ENCODE measurements around the gene FUT2.
"Not testable (repeated sequence)": the region's sequence is repeated elsewhere in the genome, so short reads cannot be mapped to it uniquely, and the experiment has no call there.

The FUT2 gene

GRCh38 chr19:48670699-48671445, 24.9 kb upstream of the FUT2 start:
- no peak for DNase-seq (ENCODE audit: low read depth in 2 of 2)

GRCh38 chr19:48671446-48671995, 24.2 kb upstream of the FUT2 start:
- DNase-seq (ENCODE audit: low read depth in 2 of 2): no peak

DNA sequence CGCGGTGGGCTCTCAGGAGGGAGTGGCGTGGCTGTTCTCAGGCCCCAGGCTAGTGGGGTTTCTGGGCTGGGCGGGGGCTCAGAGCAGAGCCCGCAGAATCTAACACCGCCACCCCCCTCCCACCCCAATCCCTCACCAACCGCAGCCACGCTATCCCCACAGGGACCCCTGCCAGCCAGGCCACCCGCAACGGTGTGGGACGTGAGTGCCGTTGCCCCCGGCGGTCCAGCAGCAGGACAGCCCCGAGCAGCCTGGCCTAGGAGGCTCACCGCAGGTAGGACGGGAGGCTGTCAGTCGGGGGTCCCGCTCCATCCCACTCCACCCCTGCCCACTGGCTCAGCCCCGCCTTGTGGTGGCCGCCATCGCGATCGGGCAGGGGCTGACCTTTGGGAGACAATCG, 22.8 kb upstream of the FUT2 start, which contains the start of gene NTN5:
Gene NTN5, minus strand, starts transcription at position 24 of the 400 bp plus-strand sequence. CDS start 2,031 bp downstream, outside the sequence.
- DNase-seq (ENCODE audit: low read depth in 2 of 2): no peak

DNA sequence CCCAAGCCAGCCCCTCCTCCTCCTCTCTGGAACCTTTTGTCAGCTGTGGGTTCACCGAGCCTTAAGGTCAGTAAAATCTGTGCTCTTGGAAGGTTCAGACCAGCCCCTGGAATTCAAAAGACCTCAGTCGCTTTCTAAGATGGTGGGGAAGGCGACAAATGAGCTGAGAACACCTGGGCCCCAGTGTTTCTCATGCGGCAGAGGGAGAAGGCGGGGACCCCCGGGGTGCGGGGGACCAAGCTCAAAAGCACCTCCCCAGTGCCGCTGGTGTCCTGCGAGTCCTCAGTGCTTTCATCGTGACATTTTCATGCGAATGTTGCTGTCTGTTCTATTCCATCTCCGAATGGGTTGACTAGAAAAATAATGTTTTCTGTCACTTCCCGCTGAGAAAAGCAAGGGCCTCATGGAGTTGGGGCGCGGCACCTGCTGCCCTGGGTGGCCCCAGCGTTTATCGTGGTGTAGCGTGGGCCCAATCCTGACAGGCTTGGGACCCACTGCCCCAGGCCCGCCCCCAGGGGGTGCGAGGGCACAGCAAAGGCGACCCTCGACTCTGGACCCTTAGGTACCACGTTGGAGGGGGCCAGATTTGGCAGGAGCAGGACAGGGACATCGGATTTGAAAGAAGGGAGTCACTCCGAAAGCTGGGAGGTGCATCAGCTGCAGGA, 22.2 kb upstream of the FUT2 start:
- DNase-seq (ENCODE audit: low read depth in 2 of 2): no peak

DNA sequence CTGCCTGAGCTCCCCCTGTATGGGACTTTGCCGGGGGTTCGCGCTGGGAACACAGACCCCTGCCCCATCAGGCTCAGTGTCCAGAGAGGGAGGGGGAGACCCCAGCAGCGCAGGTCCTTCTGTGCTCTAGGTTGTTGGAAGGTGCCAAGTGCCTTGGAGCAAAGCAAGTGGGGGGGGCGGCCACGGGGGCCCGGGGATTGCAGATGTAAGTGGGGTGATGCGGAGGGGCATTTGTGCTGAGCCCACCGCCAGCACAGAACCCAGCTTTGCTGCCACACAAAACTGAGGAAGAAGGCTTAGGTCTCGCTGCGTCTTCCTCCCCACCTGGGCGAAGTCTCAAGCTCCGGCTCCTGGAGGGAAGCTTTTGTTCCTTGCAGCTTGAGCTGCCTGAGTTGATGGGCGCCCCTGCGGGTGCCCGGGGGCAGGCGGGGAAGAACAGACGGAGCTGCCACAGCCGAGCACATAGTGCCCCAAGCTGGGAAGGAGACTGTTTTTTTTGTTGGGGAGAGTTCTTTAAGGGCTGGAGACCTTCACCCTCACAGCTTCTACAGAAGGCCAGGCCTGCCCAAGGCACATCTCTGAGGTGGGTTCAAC, 21.5 kb upstream of the FUT2 start:
- no peak for DNase-seq (ENCODE audit: low read depth in 2 of 2)

DNA sequence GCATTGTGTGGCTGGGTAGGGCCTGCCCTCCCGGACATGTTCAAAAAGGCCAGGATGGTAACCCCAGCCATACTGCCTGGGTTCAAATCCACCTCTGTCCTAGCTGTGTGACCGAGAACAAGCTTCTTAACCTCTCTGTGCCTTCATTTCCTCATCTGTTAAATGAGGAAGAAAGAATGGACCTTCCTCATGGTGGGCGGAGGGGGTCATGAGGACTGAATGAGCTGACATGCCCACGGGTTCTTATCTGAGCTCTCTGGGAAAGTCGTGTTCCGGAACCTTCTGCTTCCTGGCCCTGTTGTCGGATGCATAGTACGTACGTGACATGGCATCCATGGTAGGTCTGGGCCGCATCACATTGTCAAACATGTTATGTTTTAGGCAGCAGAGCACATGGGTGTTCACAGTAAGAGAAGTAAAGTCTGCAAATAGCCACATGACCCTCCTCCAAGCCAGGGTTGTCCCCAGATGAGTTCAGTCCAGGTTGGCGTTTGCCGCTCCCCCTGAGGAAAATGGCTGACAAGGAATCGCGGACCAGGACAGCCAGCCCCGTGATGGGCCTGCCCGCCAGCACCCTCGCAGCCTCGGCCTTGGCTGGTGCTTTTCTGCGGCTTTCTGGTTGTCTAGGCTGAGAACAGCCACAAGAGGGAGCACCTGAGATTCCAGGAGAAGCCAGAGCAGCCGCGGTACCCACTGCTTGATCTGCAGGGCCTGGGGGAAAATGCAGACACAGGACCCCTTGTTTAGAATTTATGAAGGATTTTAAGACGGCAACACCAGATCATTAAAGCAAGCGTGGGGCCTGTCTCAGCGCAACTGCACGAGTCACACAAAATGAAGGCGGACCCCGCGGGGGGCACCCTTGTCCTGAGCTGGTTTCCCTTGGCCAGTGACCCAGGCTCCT, 20.6 kb upstream of the FUT2 start:
- DNase-seq (ENCODE audit: low read depth in 2 of 2): peak; percentile 53 to 71

DNA sequence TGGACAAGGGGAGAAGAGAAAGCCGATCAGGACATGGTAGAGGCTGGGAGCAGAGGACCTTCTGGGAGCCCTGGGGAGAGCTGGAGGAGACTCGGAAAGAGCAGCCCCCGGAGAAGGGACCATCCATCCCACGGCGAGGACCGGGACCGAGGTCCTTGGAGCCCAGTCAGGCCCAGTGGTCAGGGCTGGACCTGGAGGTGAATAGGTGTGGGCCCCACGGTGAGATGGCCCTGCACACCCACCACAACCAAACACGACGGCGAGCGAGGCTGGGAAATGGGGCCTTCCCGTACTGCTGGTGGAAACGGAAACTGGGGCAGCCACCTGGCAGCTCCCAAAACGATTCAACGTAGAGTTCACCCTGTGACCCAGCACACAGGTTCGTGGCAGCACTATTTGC, 19.3 kb upstream of the FUT2 start:
- no peak for DNase-seq (ENCODE audit: low read depth in 2 of 2)

GRCh38 chr19:48676887-48677286, 18.9 kb upstream of the FUT2 start:
- DNase-seq (ENCODE audit: low read depth in 2 of 2): no peak

DNA sequence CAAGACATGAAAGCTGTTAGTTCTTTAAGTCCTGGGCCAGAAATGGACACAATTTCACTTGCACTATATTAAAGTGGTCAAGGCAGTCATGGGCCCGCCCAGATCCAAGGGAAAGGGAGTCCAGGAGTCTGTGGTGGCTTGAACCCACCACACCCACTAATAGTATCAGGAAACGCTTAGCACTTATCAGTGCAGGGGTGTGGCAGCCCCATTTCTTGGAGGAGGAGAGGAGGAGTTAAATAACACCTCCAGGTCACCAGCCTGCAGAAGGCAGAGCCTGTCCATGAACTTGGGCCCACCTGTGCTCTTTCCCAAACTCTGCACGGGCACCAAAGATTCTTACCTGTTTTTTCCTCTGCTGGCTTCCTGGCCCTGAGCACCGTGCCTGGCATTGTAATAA, 17.6 kb upstream of the FUT2 start:
- no peak for DNase-seq (ENCODE audit: low read depth in 2 of 2)

- not testable (repeated sequence) for DNase-seq (ENCODE audit: low read depth in 2 of 2)
Observed at GRCh38 chr19:48680006-48680405, 15.8 kb upstream of the FUT2 start.

DNA sequence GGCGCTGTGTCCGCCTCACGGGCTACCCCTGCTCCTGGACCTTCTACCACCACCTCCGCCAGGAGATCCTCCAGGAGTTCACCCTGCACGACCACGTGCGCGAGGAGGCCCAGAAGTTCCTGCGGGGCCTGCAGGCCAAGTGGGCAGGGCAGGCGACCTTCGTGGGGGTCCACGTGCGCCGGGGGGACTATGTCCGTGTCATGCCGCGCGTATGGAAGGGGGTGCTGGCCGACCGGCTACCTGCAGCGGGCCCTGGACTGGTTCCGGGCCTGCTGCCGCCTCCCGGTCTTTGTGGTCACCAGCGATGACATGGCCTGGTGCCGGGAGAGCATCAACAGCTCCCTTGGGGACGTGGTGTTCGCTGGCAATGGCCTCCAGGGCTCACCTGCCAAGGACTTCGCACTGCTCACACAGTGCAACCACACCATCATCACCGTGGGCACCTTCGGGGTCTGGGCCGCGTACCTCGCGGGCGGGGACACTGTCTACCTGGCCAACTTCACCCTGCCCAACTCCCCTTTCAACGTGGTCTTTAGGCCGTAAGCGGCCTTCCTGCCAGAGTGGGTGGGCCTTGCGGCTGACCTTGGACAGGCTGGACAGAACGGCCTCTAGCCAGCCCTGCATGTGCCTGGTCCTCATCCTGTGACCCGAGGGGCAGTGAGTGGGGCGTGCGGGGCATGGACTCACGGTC, 15.2 kb upstream of the FUT2 start:
- no peak for DNase-seq (ENCODE audit: low read depth in 2 of 2)

- no peak for DNase-seq (ENCODE audit: low read depth in 2 of 2)
Observed at GRCh38 chr19:48681127-48681470, 14.7 kb upstream of the FUT2 start.

DNA sequence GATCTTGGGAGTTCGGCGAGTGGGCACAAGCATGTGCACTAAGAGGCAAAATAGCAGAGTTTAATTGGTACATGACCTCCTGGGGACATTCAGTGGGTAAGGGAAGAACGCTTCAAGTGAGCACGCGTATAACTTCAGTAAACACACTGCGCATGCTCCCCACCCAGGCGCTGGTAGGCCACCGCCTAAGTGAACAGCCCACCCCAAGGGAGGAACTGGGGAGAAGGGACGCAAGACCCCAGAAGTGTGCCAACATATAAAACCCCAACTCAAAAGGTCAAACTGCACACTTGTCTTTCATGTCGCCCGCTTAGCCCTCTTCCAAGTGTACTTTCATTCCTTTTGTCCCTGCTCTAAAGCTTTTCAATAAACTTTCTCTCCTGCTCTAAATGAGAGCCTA, 12.4 kb upstream of the FUT2 start:
- DNase-seq (ENCODE audit: low read depth in 2 of 2): peak in 1 of 2 donors; percentile 29

GRCh38 chr19:48685583-48685982, 10.2 kb upstream of the FUT2 start:
- DNase-seq (ENCODE audit: low read depth in 2 of 2): no peak

GRCh38 chr19:48686088-48686487, 9.7 kb upstream of the FUT2 start:
- no peak for DNase-seq (ENCODE audit: low read depth in 2 of 2)

DNA sequence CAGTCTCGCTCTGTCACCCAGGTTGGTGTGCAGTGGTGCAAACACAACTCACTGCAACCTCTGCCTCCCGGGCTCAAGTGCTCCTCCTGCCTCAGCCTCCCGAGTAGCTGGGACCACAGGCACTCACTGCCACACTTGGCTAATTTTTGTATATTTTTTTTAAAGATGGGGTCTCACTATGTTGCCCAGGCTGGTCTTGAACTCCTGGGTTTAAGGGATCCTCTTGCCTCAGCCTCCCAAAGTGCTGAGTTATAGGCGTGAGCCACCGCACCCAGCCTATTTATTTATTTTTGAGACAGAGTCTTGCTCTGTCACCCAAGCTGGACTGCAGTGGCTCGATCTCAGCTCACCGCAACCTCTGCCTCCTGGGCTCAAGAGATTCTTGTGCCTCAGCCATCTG, 9.1 kb upstream of the FUT2 start:
- DNase-seq (ENCODE audit: low read depth in 2 of 2): not testable (repeated sequence)

DNA sequence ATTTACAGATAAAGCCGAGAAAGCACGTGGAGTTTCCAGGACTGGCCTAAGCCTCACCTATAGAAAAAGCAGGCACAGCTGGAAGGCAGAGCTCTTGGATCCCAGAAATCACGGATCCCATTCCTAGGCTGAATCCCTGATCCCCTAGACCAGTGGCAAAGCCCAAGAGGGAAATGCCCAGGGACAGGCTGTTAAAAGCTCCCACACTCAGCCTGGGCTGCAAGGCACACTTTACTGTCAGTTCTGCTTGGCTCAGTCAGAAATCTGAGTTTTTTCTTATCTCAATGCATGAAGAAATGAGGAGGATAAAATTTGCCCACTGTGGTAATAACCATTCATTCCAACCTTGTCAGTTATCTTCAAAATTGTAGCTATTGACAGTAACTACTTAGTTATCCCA, 8.0 kb upstream of the FUT2 start:
- DNase-seq (ENCODE audit: low read depth in 2 of 2): no peak

GRCh38 chr19:48689449-48689848, 6.3 kb upstream of the FUT2 start:
- no peak for DNase-seq (ENCODE audit: low read depth in 2 of 2)

DNA sequence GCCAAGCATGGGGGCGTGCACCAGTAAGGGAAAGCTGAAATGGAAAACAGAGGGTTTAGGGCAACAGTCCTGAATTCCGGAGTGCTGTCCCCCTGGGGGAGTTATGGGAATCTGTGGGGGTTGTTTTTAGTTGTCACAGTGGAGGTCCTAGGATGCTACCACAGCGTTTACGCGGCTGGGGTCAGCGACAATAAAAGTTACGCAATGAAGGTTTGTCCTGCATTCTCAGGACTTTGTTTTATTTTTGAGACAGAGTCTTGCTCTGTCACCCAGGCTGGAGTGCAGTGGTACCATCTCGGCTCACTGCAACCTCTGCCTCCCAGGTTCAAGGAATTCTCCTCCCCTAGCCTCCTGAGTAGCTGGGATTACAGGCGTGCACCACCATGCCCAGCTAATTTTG, 2.1 kb upstream of the FUT2 start:
- DNase-seq (ENCODE audit: low read depth in 2 of 2): not testable (repeated sequence)

- DNase-seq (ENCODE audit: low read depth in 2 of 2): no peak
Observed at GRCh38 chr19:48696353-48697010, 711 bp downstream of the FUT2 start.

DNA sequence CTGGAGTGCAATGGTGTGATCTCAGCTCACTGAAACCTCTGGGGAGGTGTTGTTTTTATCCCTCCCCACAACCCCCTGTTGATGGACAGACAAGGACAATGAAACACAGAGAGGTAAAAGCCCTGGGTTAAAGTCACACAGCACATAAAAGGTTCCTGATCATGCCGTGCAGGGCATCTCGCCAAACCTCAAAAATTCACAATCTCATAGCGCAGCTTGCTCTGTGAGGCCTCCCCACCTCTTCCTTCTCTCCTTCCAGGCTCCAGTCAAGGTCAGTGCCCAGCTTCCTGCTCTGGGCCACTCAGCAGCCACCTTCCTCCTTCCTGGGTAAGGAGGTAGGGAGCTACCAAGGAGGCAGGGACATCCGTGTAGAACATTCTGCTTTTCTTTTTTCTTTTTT, 2.3 kb downstream of the FUT2 start:
- no peak for DNase-seq (ENCODE audit: low read depth in 2 of 2)
